Stimulated activated CD8-positive, alpha-beta memory T cell treated with anti-CD3 and anti-CD28 coated beads, Interleukin-12 subunit alpha, Interleukin-12 subunit beta, amount 100 ng/mL, for 24 hours (primary cell): ENCODE data around the gene TMEM80.
"Not testable (repeated sequence)": the region's sequence is repeated elsewhere in the genome, so short reads cannot be mapped to it uniquely, and the experiment has no call there.

Experiments
- DNase-seq: peaks from one replicate; pipeline ENCODE4 v3.0.0-alpha.2; 2020; ENCODE audit errors: extremely low read depth

The TMEM80 gene

GRCh38 chr11:720642-721246 lies 25.1 kb downstream of the TMEM80 start:
- no peak for DNase-seq

GRCh38 chr11:721247-721740 lies 25.7 kb downstream of the TMEM80 start:
- DNase-seq = no peak

GRCh38 chr11:721741-722345 lies 26.2 kb downstream of the TMEM80 start:
- no peak for DNase-seq

- DNase-seq = no peak
These were observed 26.8 kb downstream of the TMEM80 start for GRCh38 chr11:722346-722811.

GRCh38 chr11:723120-723883 lies 27.7 kb downstream of the TMEM80 start:
- DNase-seq = no peak

GRCh38 chr11:724049-724777 lies 28.6 kb downstream of the TMEM80 start:
- no peak for DNase-seq

GRCh38 chr11:724778-725386 lies 29.3 kb downstream of the TMEM80 start:
- DNase-seq = no peak

- DNase-seq = no peak
These were observed 30.1 kb downstream of the TMEM80 start for GRCh38 chr11:725624-726202.

GRCh38 chr11:726278-727220 lies 30.9 kb downstream of the TMEM80 start:
- DNase-seq = no peak

- no peak for DNase-seq
These were observed 31.7 kb downstream of the TMEM80 start for GRCh38 chr11:727281-727701.

- DNase-seq = no peak
These were observed 32.5 kb downstream of the TMEM80 start for GRCh38 chr11:727859-728748.

GRCh38 chr11:728901-729491 lies 33.4 kb downstream of the TMEM80 start:
- DNase-seq = no peak

GRCh38 chr11:729492-730074 lies 34.0 kb downstream of the TMEM80 start:
- no peak for DNase-seq

- no peak for DNase-seq
These were observed 37.5 kb downstream of the TMEM80 start for GRCh38 chr11:733072-733471.

GRCh38 chr11:734541-734940 lies 38.9 kb downstream of the TMEM80 start:
- not testable (repeated sequence) for DNase-seq

- DNase-seq = no peak
These were observed 41.8 kb downstream of the TMEM80 start for GRCh38 chr11:737366-737765.

- DNase-seq = not testable (repeated sequence)
These were observed 42.3 kb downstream of the TMEM80 start for GRCh38 chr11:737899-738298.

GRCh38 chr11:742156-742546 lies 46.5 kb downstream of the TMEM80 start:
- DNase-seq = no peak
